GM18870 (cell line): Measurements from ENCODE around the gene HES6.
"Not testable (repeated sequence)": the region's sequence is repeated elsewhere in the genome, so short reads cannot be mapped to it uniquely, and the experiment has no call there.

Source experiments
- ATAC-seq: cut with Tn5 transposase; IDR thresholded peaks from one replicate; pipeline ENCODE4 v1.9.1; 2021; ENCODE audit warnings: moderate library complexity; ENCODE audit not compliant: unreplicated experiment

HES6 gene

DNA sequence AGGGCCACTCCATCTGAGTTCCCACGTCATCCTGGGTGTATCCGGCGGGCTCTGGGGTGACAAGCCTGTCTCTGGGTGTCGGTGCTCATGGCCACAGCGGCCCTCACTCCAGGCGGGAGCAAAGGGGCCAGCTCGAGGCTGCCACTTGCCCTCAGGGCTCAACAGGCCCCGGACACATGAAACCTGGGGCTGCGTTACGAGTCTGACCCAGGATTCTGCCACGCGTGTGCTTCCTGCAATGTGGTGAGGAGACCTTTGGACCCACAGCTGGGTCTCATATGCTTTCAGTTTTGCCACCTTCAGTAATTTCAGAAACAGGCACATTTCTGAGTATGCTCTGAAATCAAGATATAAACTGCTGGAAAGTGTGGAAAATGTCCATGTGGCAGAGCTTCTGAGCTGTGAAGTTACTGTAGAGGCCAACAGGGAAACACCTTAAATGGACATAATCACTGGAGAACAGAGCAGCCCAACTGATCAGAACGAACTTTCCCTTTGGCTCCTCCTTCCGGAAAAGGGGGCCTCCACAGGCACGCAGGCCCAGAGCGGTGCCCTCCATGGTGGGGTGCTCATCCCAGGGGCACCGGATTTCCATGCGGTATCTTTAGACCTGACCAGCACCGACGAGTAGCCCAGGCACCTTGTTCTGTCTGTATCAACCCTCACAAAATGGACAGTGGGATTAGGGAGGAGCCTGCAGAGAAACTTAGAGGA lies 34.5 kb upstream of the HES6 start:
- ATAC-seq, result no peak

DNA sequence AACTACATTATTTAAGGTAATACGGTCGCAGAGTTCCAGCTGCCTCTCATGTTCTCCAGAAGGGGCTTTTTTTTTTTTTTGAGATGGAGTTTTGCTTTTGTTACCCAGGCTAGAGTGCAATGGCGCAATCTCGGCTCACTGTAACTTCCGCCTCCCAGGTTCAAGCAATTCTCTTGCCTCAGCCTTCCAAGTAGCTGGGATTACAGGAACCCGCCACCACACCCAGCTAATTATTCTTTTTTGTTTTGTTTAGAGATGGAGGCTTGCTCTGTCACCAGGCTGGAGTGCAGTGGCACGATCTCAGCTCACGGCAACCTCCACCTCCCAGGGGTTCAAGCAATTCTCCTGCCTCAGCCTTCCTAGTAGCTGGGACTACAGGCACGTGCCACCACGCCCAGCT lies 33.6 kb upstream of the HES6 start:
- ATAC-seq, result not testable (repeated sequence)

DNA sequence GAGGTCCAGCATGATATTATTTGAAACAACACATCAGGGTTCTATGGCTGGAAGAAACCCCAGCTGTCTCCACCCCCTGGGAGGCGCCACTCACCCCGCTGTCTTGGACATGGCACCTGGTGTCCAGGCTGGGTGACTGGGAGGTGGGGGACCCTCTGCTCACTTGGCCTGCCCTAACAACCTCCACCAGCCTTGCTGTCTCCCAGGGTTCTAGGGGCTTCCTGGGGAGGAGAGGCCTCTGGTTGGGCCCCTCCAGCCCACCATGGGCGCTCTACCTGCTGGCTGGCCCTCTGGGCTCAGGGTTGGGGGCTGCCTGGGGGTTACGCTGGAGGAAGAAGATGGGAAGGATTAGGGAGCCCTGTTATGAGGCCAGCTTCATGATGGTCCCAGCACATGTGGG lies 32.3 kb upstream of the HES6 start:
- ATAC-seq, result no peak

DNA sequence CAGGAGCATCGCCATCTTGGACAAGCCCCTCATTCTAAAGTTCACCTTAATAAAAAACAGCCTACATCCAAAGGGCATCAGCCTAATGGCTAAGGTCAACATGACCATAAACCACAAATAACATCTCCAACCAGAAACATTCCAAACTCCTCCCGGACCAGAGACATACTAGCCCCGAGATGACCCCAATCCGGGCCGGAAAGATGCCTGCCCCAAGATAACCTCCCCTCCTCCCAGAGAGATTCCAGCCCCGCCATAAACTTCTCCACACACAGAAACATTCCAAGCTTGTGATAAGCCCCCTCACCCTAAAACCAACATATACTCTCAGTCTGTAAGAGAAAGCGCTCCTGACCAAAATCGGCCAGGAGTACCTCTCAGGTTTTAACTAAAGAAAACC lies 31.8 kb upstream of the HES6 start:
- ATAC-seq, result not testable (repeated sequence)

DNA sequence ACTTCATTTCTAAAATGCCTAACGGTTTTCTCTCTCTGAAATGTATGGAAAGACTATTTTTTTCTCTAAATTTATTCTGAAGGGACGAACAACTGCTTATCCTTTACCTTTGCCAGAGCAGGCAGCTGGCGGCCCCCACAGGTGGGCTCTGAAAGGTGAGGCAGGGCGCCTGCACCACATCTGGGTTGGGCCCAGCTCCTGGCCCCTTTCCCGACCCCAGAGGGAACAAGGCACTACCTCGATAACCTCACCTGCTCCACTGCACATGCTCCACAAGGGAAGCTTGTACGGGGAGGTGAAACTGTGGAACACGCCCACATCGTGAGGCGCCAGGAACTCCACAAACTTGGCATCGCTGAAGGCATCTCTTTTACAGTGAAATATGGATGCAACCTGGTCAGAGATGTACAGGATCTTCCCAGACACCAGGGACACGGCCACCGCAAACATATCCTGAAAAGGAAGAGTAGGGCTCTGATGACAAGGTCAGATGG lies 31.3 kb upstream of the HES6 start:
- no peak for ATAC-seq

DNA sequence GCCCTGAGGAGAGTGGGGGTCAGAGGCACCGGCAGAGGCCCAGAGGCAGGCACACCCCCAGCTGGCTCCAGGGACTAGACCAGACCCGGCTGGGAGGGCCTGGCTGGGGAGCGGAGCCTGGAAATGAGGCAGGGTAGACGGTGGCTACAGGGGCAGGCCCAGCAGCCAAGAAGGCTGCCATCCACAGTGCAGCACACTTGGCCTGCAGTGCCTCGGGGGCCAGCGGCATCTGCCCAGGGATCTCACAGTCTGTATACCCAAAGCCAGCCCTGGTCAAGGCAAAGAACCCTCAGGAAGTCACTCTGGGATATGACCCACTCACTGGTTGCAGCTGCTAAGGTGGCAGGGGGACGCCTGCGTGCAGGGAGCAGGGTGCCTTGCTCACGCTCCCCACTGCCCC lies 30.8 kb upstream of the HES6 start:
- ATAC-seq, result no peak

DNA sequence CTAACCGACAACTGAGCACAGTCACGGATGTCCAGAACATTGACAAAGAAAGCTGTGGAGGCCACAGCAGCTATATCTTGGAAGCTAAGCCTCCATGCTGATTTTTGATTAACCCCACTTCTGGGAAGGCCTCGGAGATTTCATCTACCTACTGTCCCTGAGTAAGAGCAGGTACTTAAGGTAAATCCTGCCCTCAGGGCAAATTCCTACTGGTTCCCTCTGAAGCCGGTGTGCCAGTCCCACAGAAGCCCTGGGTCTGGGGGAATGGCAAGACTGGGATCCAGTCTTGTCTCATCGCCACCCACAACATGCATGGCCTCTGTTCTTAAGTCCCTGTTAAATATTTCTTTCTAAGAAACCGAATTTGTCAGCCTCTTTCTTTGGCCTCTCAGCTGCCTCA lies 29.9 kb upstream of the HES6 start:
- no peak for ATAC-seq

DNA sequence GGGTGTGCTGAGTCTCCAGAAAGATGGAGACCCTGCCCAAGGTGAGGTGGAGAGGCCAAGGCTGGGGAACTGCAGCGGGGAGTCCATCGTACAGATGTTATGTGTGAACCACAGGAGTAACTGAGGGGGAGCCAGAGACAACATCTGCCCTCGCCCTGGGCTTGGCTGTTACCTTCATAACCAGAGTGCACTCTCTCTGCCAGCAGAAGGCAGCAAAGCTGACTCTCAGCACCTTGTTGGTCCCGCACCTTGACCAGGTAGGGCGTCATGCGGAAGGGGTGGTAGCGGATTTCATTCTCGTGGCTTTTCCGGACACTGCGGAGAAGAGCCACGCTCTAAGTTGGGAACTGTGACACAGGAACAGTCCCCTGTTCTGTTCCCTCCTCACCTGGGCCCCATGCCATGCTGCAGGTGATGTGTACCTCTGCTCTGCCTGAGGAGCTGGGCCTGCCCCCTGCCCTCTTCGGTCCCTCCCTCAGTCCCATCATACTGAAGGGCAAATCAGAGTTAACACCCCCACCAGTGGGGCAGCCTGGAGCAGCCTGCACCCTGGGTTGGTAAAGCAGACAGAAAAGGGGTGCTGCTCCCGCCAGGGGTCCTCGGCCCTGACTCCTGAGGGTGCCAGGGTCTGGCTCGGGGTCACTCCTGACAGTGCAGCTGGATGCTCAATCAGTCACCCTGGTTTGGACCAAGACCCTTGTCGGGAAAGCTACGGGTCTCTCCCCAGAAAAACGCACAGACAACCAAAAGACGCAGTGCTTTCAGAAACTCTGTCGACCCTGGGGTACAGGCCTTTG lies 28.2 kb upstream of the HES6 start:
- no peak for ATAC-seq

DNA sequence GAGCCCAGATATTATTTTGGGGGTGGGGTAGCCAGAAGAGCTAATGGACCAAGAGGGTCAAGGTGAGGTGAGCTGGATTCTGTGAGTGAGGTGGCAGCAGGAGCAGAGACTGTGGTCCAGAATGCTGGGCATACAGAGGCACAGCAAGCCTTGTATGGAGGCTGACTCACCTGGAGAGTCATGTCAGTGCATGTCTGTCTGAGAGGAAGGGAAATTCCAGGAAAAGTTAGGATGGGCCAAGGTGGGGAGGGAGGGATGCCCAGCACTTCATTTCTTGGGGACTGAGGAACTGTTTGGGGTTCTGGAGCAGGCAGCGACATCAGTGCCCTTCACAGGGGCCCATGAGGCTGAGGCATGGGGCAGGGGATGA lies 27.5 kb upstream of the HES6 start:
- ATAC-seq, result no peak

DNA sequence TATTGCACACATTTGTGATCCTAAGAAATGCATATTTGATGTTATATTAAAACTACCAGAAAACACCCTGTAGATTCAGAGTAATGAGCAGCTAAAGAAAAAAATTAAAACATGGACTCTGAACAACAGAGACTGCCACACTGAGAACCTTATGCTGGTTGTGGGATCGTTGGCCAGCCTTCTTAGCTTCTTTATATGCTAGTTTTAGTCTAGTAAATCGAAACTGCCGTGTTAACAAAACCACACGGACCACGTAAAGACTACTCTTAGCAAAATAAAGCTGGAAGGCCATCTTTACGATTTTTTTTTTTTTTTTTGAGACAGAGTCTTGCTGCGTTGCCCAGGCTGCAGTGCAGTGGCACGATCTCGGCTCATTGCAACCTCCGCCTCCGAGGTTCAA lies 25.8 kb upstream of the HES6 start:
- ATAC-seq, result no peak

DNA sequence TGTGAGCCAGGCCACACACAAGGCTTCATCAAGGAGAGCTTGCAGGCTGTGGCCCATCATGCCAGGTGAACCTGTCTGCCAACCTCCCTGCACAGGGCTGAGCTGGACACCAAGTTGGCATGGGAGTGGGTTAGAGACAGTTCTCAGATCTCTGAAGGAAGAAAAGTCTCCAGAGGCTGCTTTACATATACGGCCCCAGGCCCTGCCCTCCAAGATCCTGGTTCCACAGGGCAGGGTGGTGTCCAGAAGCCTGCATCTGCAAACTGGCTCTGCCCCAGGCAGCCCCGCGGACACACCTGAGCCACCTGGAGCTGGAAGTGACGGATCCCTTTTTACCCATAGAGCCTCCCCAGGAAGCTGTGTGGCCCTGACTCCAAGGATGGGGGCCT lies 24.2 kb upstream of the HES6 start:
- ATAC-seq, result no peak

DNA sequence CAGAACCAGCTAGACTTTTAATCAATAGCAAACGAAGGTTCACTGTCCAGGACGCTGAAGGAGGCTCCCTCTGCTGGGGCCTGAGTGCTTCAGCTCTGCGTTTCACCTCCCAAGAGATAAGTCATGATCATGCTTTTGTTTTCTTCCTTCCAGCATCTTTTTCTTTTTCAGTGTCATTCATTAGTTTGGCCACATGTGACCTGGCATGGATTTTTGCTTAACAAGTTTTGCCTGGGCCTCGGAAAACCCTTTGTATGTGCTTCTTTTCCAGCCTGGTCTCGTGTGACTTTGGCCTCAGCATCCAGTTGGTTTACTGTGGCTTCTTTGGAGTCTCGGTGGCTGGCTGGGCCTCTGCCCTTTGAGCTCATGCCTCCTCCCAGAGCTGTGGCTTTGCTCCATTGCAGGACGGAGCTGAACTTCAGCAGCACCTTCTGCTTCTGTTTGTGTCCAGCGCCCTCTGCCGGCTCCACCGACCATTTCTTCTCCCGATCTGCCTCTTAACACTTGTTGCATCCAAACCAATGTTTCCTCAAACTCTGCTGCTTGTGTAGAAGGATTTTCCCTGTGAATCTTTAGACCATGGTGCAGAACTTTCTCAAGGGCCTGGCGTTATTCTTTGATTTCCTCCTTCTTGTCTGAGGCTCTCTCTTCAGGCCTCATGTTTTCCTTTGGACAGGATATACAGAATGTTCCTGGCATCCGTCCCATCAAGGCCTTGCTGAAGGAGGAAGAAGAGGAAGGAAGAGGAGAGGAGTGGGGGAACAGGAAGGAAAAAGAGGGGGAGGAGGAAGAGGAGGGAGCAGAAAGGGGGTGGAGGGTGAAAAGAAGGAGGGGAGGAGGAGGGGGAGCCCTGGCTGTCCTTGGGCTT lies 23.6 kb upstream of the HES6 start:
- no peak for ATAC-seq

DNA sequence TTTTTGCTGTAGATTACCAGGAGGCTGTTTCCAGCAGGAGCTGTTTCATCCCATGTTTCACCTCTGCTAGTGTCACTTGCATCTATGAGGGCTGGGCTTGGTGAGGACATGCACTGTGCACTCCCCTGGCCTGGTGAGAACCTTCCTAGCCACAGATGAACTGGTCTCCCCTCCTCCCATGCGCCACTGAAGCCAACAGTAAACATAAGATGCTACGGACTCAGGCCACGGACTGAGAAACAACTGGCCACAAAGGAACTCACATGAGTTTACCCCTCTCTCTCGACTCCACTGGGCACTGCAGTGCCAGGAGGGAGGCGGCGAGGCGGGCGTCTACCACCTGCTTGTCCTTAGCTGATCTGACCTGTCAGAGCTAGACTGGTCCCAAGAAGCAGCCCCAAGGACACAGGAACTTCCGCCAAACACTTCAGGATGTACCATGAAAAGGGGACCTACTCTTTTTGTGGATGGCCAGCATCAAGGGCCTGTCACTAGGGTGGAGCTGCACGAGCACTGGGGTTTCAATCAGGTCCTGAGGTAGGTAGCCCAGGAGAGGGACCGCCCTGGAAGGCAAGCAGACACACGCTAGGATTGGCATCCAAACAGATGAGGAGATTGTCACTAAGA lies 22.8 kb upstream of the HES6 start:
- no peak for ATAC-seq

DNA sequence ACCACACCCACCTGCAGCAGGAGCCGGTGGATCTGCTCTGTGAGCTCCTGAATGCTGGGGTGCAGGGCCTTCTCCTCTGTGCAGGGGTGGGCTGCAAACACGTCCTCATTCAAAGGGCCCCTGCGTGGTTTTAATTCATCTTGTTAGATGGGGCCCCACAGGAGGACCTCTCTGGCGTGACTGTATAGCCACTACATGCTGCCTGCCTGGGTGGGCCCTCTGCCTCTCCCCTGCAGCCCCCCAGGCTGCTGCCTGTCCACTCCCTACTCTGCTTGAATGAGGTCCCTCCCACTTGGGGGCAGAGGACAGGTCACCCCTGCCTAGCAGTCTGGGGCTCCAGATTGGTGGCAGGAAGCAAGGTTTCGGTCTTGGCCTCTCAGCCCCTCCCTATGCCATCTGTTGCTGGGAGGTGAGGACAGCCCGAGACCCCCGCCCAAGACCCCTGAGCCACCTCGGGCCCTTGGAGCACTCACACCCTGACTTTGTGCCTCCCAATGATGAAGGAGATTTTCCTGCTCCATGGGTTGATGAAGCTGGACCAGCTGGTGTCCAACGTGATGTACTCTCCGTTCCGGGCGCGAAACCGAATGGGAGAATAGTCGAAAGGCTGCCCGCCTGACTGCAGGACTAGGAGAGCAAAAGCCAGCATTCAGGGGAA lies 22.0 kb upstream of the HES6 start:
- no peak for ATAC-seq

DNA sequence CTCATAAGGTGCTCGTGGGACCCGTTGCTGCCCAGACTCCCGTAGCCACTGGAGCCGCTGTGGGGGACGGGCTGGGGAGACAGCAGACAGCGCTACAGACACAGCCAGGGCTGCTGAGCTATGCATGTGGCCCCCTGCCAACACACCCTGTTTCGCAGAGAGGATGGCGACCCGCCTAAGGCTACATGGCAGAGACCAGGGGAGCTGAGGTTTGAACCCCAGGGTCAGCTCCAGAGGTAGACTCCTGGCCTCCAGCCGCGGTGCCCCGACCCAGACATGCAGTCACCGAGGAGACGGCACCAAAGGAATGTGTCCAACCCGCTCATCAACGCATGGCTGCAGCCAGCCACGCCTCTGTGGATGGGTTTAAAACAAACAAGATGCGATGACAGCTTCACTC lies 21.0 kb upstream of the HES6 start:
- no peak for ATAC-seq

DNA sequence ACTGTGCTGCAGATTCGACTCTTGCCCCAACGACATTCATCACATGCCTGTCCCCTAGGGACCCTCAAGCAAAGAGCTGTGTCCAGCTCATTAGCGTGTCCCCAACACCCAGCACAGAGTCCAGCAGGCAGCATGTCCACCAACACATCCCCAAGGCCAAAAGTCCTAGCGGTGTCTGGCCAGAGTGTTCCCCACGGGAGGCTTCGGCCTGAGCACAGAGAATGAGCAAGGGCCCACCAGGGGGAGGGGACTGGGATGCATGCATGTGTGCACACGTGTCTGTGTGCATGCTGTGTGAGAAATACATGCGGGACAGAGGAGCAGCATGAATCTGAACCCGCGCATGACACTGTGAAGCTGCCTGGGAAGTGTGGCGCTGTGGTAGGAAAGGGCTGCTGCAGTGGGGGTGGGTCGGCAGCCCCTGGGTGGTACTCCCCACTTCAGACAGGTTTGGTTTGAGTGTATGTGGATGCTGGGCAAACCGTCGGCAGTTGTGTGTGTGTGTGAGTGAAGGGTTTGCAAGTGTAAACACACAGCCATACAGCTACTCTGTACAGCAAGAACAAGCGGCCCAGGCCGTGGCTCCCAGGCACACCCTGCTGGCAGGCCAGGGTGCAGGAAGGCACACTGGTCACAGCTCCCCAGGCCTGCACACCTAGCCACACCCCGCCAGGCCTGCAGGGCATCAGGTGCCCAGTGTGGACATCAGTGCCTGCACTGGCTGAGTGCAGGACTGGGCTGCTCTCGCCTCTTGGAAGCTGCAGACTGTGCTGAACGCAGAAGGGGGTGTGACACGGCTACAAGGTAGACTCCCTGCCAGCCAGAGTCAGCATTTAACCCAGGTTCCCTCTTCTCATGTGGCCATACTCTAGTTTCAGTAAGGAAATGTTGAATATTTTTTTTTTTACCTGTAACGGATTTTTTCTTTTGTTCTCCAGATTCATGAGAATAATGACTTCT lies 19.5 kb upstream of the HES6 start:
- ATAC-seq, result no peak

DNA sequence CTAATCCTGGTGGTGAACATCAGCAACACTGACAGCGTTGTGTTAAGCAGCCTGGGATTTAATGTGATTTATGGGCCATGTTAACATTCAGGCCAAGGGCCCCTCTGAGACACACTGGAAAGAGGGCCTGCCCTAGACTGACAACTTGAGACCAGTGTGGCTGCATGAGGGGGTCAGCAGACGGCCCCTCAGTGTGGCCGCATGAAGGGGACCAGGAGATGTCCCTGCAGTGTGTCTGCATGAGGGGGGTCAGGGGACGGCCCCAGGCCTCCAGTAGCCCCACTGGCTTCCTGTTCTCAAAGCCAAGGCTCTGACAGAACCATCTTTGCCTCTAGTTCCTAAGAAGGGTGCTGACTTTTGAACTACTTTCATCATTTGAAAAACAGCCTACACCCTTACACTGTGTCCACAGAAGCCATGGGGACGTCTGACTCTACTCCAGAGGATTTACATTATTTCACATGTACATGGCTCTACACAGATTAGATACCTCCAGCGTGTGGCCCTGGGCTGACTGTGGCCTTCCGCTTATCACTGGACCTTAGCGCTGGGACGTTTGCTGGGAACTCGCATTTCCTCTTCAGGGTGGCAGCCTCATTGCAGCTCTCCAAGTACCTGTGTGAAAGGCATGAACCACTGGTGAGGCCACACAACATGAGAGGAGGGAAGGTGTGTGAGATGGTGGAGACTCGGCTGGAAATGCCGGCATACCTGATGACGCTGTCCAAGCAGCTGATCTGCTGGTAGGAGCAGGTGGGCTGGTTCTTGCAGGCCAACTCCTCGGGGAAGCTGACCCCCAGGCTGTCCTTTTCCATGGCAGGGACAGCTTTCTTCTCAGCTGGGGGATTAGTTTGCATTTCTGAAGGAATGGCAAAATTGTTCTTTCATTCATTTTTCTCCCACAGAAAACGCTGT lies 18.2 kb upstream of the HES6 start:
- no peak for ATAC-seq

DNA sequence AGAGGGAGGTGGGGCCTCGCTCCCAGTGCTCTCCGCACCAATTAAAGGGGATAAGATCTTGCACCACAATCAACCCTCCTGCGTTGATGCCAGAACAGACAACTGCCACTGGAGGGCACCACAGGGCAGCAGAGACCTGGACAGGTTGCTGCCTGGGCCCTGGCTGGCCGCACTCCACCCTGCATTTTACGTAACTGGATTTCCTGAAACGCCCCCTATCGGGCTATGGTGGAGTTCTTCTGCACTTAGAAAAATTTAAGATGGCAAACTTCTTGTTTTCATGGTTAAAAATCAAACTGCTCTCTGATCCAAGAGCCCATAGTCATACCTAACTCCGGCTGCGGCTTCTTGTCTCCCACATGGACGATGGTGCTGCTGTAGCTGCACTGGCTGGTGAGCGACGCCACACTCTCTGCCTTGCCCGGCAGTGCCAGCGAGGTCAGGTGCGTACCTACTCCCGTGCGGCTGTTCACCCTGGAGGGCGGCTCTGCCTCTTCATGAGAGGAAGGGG lies 16.8 kb upstream of the HES6 start:
- ATAC-seq, result no peak
